H1 (cell line): ENCODE measurements around the gene ELANE. TPM values are rescaled to one million over a fixed set of nuclear protein-coding genes. Genes with fewer than 3 reads are reported as not detected.

Source experiments
- CTCF ChIA-PET: fragments of 300-600 bp; sonication (Branson Sonifier 250); formaldehyde crosslinking; loops from one replicate; lab custom pipeline; 2021; ENCODE audit not compliant: partially characterized antibody; lab: Charles Lee
- POLR2A ChIA-PET: fragments of 300-600 bp; sonication (Branson Sonifier 250); formaldehyde crosslinking; loops from one replicate; lab custom pipeline; 2021; ENCODE audit warnings: inconsistent platforms; ENCODE audit not compliant: partially characterized antibody; lab: Charles Lee
- DNase-seq, 2 experiments: peaks; one replicate each; pipeline versions ENCODE4 v3.0.0 to v3.0.0-alpha.2; 2010 to 2022; ENCODE audit warnings: low spot score in 2 of 2, low read depth in 1 of 2, mixed read lengths in 1 of 2
- FAIRE-seq: peaks from 2 replicates; lab custom pipeline; 2011; peaks lifted over from hg19 to GRCh38; lab: Jason Lieb, UNC
- H2AFZ ChIP-seq: 2 replicates; pipeline ENCODE4 v1.8.1; 2012; ENCODE audit warnings: low read length, inconsistent platforms
- H2AK5ac ChIP-seq: 2 replicates; pipeline ENCODE4 v1.6.1; 2013; ENCODE audit warnings: low read depth, low read length
- H2BK120ac ChIP-seq: replicated peaks from 2 replicates; pipeline ENCODE3; 2013; ENCODE audit warnings: low read depth, low read length, inconsistent platforms
- H2BK12ac ChIP-seq: 2 replicates; pipeline ENCODE4 v1.6.1; 2013; ENCODE audit warnings: low read depth, low read length
- H2BK15ac ChIP-seq: 2 replicates; pipeline ENCODE4 v1.6.1; 2013; ENCODE audit warnings: low read length
- H2BK20ac ChIP-seq: 2 replicates; pipeline ENCODE4 v1.6.1; 2013; ENCODE audit warnings: low read length
- H2BK5ac ChIP-seq: 2 replicates; pipeline ENCODE4 v1.6.1; 2013; ENCODE audit warnings: low read depth, low read length
- H3K14ac ChIP-seq: 2 replicates; pipeline ENCODE4 v1.6.1; 2013; ENCODE audit warnings: inconsistent platforms; ENCODE audit not compliant: insufficient read length
- H3K18ac ChIP-seq: 2 replicates; pipeline ENCODE4 v1.6.1; 2013; ENCODE audit warnings: low read length; ENCODE audit errors: extremely low read depth
- H3K23ac ChIP-seq: 2 replicates; pipeline ENCODE4 v1.6.1; 2013; ENCODE audit warnings: inconsistent platforms; ENCODE audit not compliant: insufficient read length
- H3K23me2 ChIP-seq: 2 replicates; pipeline ENCODE4 v1.6.1; 2013; ENCODE audit warnings: low read depth, low read length
- H3K27ac ChIP-seq: 2 replicates; pipeline ENCODE4 v1.6.1; 2011; ENCODE audit warnings: low read depth, low read length, inconsistent platforms
- H3K27me3 ChIP-seq, 4 experiments: replicated peaks in 1 of 4; 1 replicate in 1 of 4; 2 replicates in 3 of 4; pipeline versions ENCODE4 v1.6.1 to v1.8.1; 2011 to 2013; ENCODE audit warnings: low read length in 3 of 4, mild to moderate bottlenecking in 3 of 4, inconsistent platforms in 2 of 4, mixed read lengths in 2 of 4, moderate library complexity in 1 of 4; ENCODE audit not compliant: control insufficient read depth in 3 of 4, insufficient read depth in 3 of 4; ENCODE audit errors: extremely low read depth in 1 of 4
- H3K36me3 ChIP-seq, 4 experiments: 2 replicates each; pipeline versions ENCODE4 v1.6.1 to v1.8.1; 2011 to 2013; ENCODE audit warnings: mild to moderate bottlenecking in 4 of 4, low read length in 3 of 4, moderate library complexity in 2 of 4, control low read depth in 1 of 4, inconsistent platforms in 1 of 4; ENCODE audit not compliant: insufficient read depth in 4 of 4, control insufficient read depth in 2 of 4
- H3K4ac ChIP-seq: replicated peaks from 2 replicates; pipeline ENCODE3; 2013; ENCODE audit warnings: low read length, low read depth, mixed read lengths, inconsistent platforms; ENCODE audit not compliant: insufficient read length
- H3K4me1 ChIP-seq, 4 experiments: replicated peaks in 1 of 4; 1 replicate in 1 of 4; 2 replicates in 3 of 4; pipeline versions ENCODE4 v1.6.1 to v1.8.1; 2011 to 2013; ENCODE audit warnings: low read length in 3 of 4, inconsistent platforms in 2 of 4, mixed read lengths in 1 of 4; ENCODE audit not compliant: insufficient read depth in 4 of 4, control insufficient read depth in 3 of 4
- H3K4me2 ChIP-seq, 2 experiments: 2 replicates each; pipeline versions ENCODE4 v1.6.1 to v1.8.1; 2011 to 2013; ENCODE audit warnings: low read depth in 2 of 2, low read length in 2 of 2, control low read depth in 1 of 2, inconsistent platforms in 1 of 2, mild to moderate bottlenecking in 1 of 2; ENCODE audit not compliant: insufficient read depth in 1 of 2
- H3K4me3 ChIP-seq, 4 experiments: fragments of 200-600, 300-600 bp in 1 of 4; sonication (generic), shearing (Covaris generic), sonication (Bioruptor Twin) in 1 of 4; 2 replicates each; pipeline versions ENCODE4 v1.5.1 to v1.8.1; 2011 to 2016; ENCODE audit warnings: low read length in 4 of 4, low read depth in 3 of 4, control low read depth in 2 of 4, inconsistent platforms in 2 of 4, mild to moderate bottlenecking in 2 of 4, mixed read lengths in 1 of 4, moderate library complexity in 1 of 4; ENCODE audit not compliant: insufficient read depth in 2 of 4; ENCODE audit errors: extremely low read depth in 1 of 4
- H3K56ac ChIP-seq: replicated peaks from 2 replicates; pipeline ENCODE3; 2013; ENCODE audit warnings: low read depth, mild to moderate bottlenecking, mixed read lengths, low read length, inconsistent platforms; ENCODE audit not compliant: insufficient read length
- H3K79me1 ChIP-seq: 2 replicates; pipeline ENCODE4 v1.6.1; 2013; ENCODE audit warnings: low read depth, low read length, control low read depth
- H3K79me2 ChIP-seq, 2 experiments: 2 replicates each; pipeline versions ENCODE4 v1.6.1 to v1.8.1; 2012 to 2013; ENCODE audit warnings: low read length in 2 of 2, mild to moderate bottlenecking in 2 of 2, inconsistent platforms in 1 of 2; ENCODE audit not compliant: insufficient read depth in 2 of 2, control insufficient read depth in 1 of 2
- H3K9ac ChIP-seq, 4 experiments: replicated peaks in 1 of 4; 1 replicate in 1 of 4; 2 replicates in 3 of 4; pipeline versions ENCODE4 v1.6.1 to v1.8.1; 2011 to 2013; ENCODE audit warnings: low read depth in 3 of 4, low read length in 3 of 4, control low read depth in 2 of 4, mild to moderate bottlenecking in 2 of 4, moderate library complexity in 2 of 4, inconsistent platforms in 1 of 4; ENCODE audit errors: extremely low read depth in 1 of 4
- H3K9me3 ChIP-seq, 2 experiments: 2 replicates each; pipeline versions ENCODE4 v1.6.1 to v1.8.1; 2012 to 2013; ENCODE audit warnings: mild to moderate bottlenecking in 2 of 2, moderate library complexity in 2 of 2, control low read depth in 1 of 2, inconsistent platforms in 1 of 2, low read depth in 1 of 2, low read length in 1 of 2, mixed read lengths in 1 of 2; ENCODE audit not compliant: insufficient read depth in 2 of 2
- H4K20me1 ChIP-seq, 2 experiments: replicated peaks in 1 of 2; 2 replicates each; pipeline versions ENCODE3 to v1.8.1; 2011 to 2013; ENCODE audit warnings: inconsistent platforms in 2 of 2, low read length in 2 of 2, mild to moderate bottlenecking in 1 of 2; ENCODE audit not compliant: insufficient read depth in 2 of 2, control insufficient read depth in 1 of 2
- H4K5ac ChIP-seq: 2 replicates; pipeline ENCODE4 v1.6.1; 2013; ENCODE audit warnings: low read length, low read depth, mixed read lengths, inconsistent platforms; ENCODE audit not compliant: insufficient read length
- H4K8ac ChIP-seq: 2 replicates; pipeline ENCODE4 v1.8.0; 2013; ENCODE audit warnings: mild to moderate bottlenecking, moderate library complexity, low read length, inconsistent platforms; ENCODE audit not compliant: insufficient read depth; ENCODE audit errors: extremely low read depth
- H4K91ac ChIP-seq: replicated peaks from 2 replicates; pipeline ENCODE3; 2013; ENCODE audit warnings: low read length, mixed read lengths, inconsistent platforms; ENCODE audit not compliant: insufficient read length
- ATF3 ChIP-seq: IDR thresholded peaks from 2 replicates; pipeline ENCODE4 v1.6.1; 2011; ENCODE audit warnings: low read depth, mild to moderate bottlenecking, low read length; ENCODE audit not compliant: insufficient read depth
- CBX5 ChIP-seq: fragments of 300-800, 300-1000 bp; sonication (generic); IDR thresholded peaks from 2 replicates; pipeline ENCODE4 v1.7.1; 2016; ENCODE audit warnings: antibody characterized with exemption, low read length, low read depth
- KDM5A ChIP-seq: fragments of 200-600 bp; IDR thresholded peaks from 2 replicates; pipeline ENCODE4 v1.7.1; 2012; ENCODE audit warnings: mild to moderate bottlenecking, low read length, inconsistent platforms, mixed read lengths
- PHF8 ChIP-seq: fragments of 200-600 bp; sonication (generic); conservative IDR thresholded peaks from 2 replicates; pipeline ENCODE4 v1.7.1; 2012; ENCODE audit warnings: low read depth, mild to moderate bottlenecking, inconsistent platforms, low read length, moderate library complexity
- RFX5 ChIP-seq: IDR thresholded peaks from 2 replicates; pipeline ENCODE4 v1.6.1; 2011; ENCODE audit warnings: low read depth, low read length, improper control_type of control experiment, borderline replicate concordance
- SAP30 ChIP-seq: fragments of 300-600 bp; sonication (generic); IDR thresholded peaks from 2 replicates; pipeline ENCODE4 v1.7.1; 2012; ENCODE audit warnings: low read length, moderate library complexity, mild to moderate bottlenecking, inconsistent platforms; ENCODE audit not compliant: insufficient read depth, insufficient replicate concordance
- SIRT6 ChIP-seq: IDR thresholded peaks from one replicate; pipeline ENCODE4 v1.7.1; 2012; ENCODE audit warnings: low read length, inconsistent platforms
- SIX5 ChIP-seq: IDR thresholded peaks from 2 replicates; pipeline ENCODE4 v1.6.1; 2011; ENCODE audit warnings: mild to moderate bottlenecking, low read depth, low read length
- SUZ12 ChIP-seq: fragments of 200-600 bp; sonication (generic); IDR thresholded peaks from 2 replicates; pipeline ENCODE4 v1.6.1; 2012; ENCODE audit warnings: mild to moderate bottlenecking, inconsistent platforms, low read length, moderate library complexity, mixed read lengths
- YY1 ChIP-seq: IDR thresholded peaks from 2 replicates; pipeline ENCODE4 v1.6.1; 2011; ENCODE audit warnings: low read depth, mild to moderate bottlenecking, low read length
- WGBS, 2 experiments: shearing (Covaris generic) in 1 of 2; methylation state at CpG; one replicate each; pipeline versions ENCODE4 v1.1.6 to v1.1.7; 2013 to 2015; ENCODE audit warnings: low lambda C conversion rate in 2 of 2, mixed read lengths in 2 of 2, inconsistent platforms in 1 of 2, low coverage in 1 of 2, missing lambda C conversion rate in 1 of 2; ENCODE audit not compliant: insufficient replicate concordance in 2 of 2, insufficient coverage in 1 of 2, insufficient read length in 1 of 2; ENCODE audit errors: extremely low coverage in 1 of 2, missing lambda C conversion rate in 1 of 2; 5-methylcytosine and 5-hydroxymethylcytosine counted together
- long read RNA-seq, 2 experiments: library from RNA in 1 of 2; library from capped mRNA in 1 of 2; stranded (forward); transcript quantifications; one replicate each; pipeline ENCODE4 v2.0.0, GENCODE V29; 2021; ENCODE audit warnings: inconsistent platforms in 1 of 2
- polyA minus RNA-seq, 3 experiments: library from RNA; depleted of rRNA, polyadenylated mRNA; stranded (reverse); fragments of >200 nt; gene quantifications; 1 replicate in 2 of 3; 2 replicates in 1 of 3; pipeline ENCODE4 v1.2.3, GENCODE V29; 2011
- polyA plus RNA-seq, 7 experiments: library from polyadenylated mRNA; depleted of rRNA in 3 of 7; stranded (reverse) in 5 of 7; unstranded in 2 of 7; fragments of >200 nt in 5 of 7; fragments of 200-250 nt in 2 of 7; gene quantifications; 1 replicate in 5 of 7; 2 replicates in 1 of 7; 4 replicates in 1 of 7; pipeline versions ENCODE4 v1.2.1 to v1.2.3, GENCODE V29; 2011 to 2013; ENCODE audit warnings: missing spikeins in 2 of 7, mixed read lengths in 2 of 7
- total RNA-seq: library from RNA; stranded (reverse); fragmentation: NEBNext Ultra II Directional; extraction: Animal tissue kit (Norgen Biotek cat#: 25700); gene quantifications from 2 replicates; pipeline ENCODE4 v1.2.1, GENCODE V29; 2021

The ELANE gene
- total RNA-seq (not detected in 2 replicates), polyA plus RNA-seq (2011; rRNA removed) (not detected in 2 replicates), polyA minus RNA-seq (2011; rRNA and poly(A)+ RNA removed) (not detected in 2 replicates)
- not detected for polyA plus RNA-seq (2011; cell fraction: cytosol; rRNA removed)
- not detected for polyA plus RNA-seq (2011; cell fraction: nucleus; rRNA removed)
- not detected in 4 replicates for polyA plus RNA-seq (2012, experiment 1 of 2)
- not detected for polyA plus RNA-seq (2012, experiment 2 of 2)
- polyA plus RNA-seq (2013, experiment 1 of 2): not detected
- polyA plus RNA-seq (2013, experiment 2 of 2): not detected
- not detected for polyA minus RNA-seq (2011; cell fraction: cytosol; rRNA and poly(A)+ RNA removed)
- polyA minus RNA-seq (2011; cell fraction: nucleus; rRNA and poly(A)+ RNA removed): not detected
- long read RNA-seq, experiment 1: 0 reads
- long read RNA-seq, experiment 2: 0 reads

- Histone ChIP-seq H3K4me3 (no peak within 1 kb of the TSS), H4K5ac (no peak within 1 kb of the TSS), H3K4me1 (no peaks in the 10 kb centered on the region), H3K4me2 (no peak within 1 kb of the TSS), H2BK20ac (no peak within 1 kb of the TSS), H3K14ac (no peak within 1 kb of the TSS), H3K79me1 (no peaks in the 10 kb centered on the region), H3K23ac (no peak within 1 kb of the TSS), H2BK5ac (no peak within 1 kb of the TSS), H4K20me1 (no peaks in the 10 kb centered on the region), H3K56ac (no peak within 1 kb of the TSS), H3K18ac (no peak within 1 kb of the TSS), H3K9ac (no peak within 1 kb of the TSS), H3K23me2 (no peaks in the 10 kb centered on the region), H3K27ac (no peak within 1 kb of the TSS), H4K8ac (peak within 1 kb of the TSS; percentile 25; the same call in 1 of the 2 replicates), H2BK120ac (no peak within 1 kb of the TSS), H2BK12ac (no peak within 1 kb of the TSS), H3K9me3 (no peaks in the 10 kb centered on the region), H3K4ac (no peak within 1 kb of the TSS), H3K27me3 (no peaks in the 10 kb centered on the region), H3K79me2 (no peaks in the 10 kb centered on the region), H2BK15ac (no peak within 1 kb of the TSS), H4K91ac (no peak within 1 kb of the TSS), H3K36me3 (no peaks in the 10 kb centered on the region), H2AK5ac (no peak within 1 kb of the TSS), H2AFZ (no peak within 1 kb of the TSS)
- 85% methylated on average over 29 of the region's 55 CpGs; no CpG with 5 or more reads in 1 of the 2 experiments for WGBS, 2 experiments
- DNase-seq: no peak
- POLR2A ChIA-PET: interaction anchor here (0.6 kb wide), 2 partner anchors 19 to 21 kb away, joined by 3 to 4 read pairs; no protein-coding TSS in a partner anchor
- CTCF ChIA-PET: no interaction called here
- FAIRE-seq: no peak
- no peak for TF ChIP-seq RFX5
- no peak for TF ChIP-seq KDM5A
- no peak for TF ChIP-seq SAP30
- TF ChIP-seq YY1: no peak
- no peak for TF ChIP-seq SIX5
- no peak for TF ChIP-seq SIRT6
- TF ChIP-seq CBX5: no peak
- TF ChIP-seq ATF3: no peak
- TF ChIP-seq PHF8: no peak
- TF ChIP-seq SUZ12: no peak
These were observed at the start of gene ELANE for GRCh38 chr19:852136-853013. ELANE (plus strand) TSS chr19:852303; CDS start chr19:852329, 26 bp downstream.
